Ishikawa (cell line): ENCODE measurements around the gene ARGFX.

Experiments
- CEBPB ChIP-seq: IDR thresholded peaks from 2 replicates; pipeline ENCODE4 v1.6.1; 2012
- CREB1 ChIP-seq: IDR thresholded peaks from 2 replicates; pipeline ENCODE4 v1.6.1; 2012; ENCODE audit warnings: low read depth
- EGR1 ChIP-seq: IDR thresholded peaks from 2 replicates; pipeline ENCODE4 v1.6.1; 2012
- EP300 ChIP-seq: IDR thresholded peaks from 2 replicates; pipeline ENCODE4 v1.6.1; 2012; ENCODE audit warnings: borderline replicate concordance
- FOXM1 ChIP-seq: IDR thresholded peaks from 2 replicates; pipeline ENCODE4 v1.6.1; 2012; ENCODE audit warnings: low read depth, borderline replicate concordance
- NFIC ChIP-seq: IDR thresholded peaks from 2 replicates; pipeline ENCODE4 v1.6.1; 2012
- RAD21 ChIP-seq: IDR thresholded peaks from 2 replicates; pipeline ENCODE4 v1.6.1; 2012; ENCODE audit warnings: low read depth
- REST ChIP-seq: IDR thresholded peaks from 2 replicates; pipeline ENCODE4 v1.6.1; 2012; ENCODE audit warnings: low read depth, mild to moderate bottlenecking
- TAF1 ChIP-seq: IDR thresholded peaks from 2 replicates; pipeline ENCODE4 v1.6.1; 2012; ENCODE audit warnings: low read depth, mild to moderate bottlenecking
- TCF12 ChIP-seq: IDR thresholded peaks from 2 replicates; pipeline ENCODE4 v1.6.1; 2012; ENCODE audit warnings: low read depth
- TEAD4 ChIP-seq: IDR thresholded peaks from 2 replicates; pipeline ENCODE4 v1.6.1; 2012
- USF1 ChIP-seq: IDR thresholded peaks from 2 replicates; pipeline ENCODE4 v1.6.1; 2012
- YY1 ChIP-seq: IDR thresholded peaks from 2 replicates; pipeline ENCODE4 v1.6.1; 2012; ENCODE audit warnings: low read depth
- ZBTB7A ChIP-seq: IDR thresholded peaks from 2 replicates; pipeline ENCODE4 v1.6.1; 2012; ENCODE audit warnings: low read depth
- TF ChIP-seq, protein P1 (sequence below): IDR thresholded peaks from 2 replicates; pipeline ENCODE4 v1.6.1; 2012

ARGFX gene

GRCh38 chr3:121592856-121593702 is 25.3 kb downstream of the ARGFX start, which contains the start of gene FBXO40:
TSS of gene FBXO40 (plus strand) at chr3:121593379. CDS start at chr3:121620576, 27,197 bp downstream.
- TF ChIP-seq CREB1 (no peak), ZBTB7A (no peak), FOXM1 (no peak), RAD21 (no peak), TCF12 (no peak), REST (no peak)

- no peak for TF ChIP-seq RAD21
- no peak for TF ChIP-seq NFIC
- no peak for TF ChIP-seq REST
- TF ChIP-seq TAF1, result no peak
- no peak for TF ChIP-seq FOXM1
- no peak for TF ChIP-seq TEAD4
- TF ChIP-seq, protein P1, sequence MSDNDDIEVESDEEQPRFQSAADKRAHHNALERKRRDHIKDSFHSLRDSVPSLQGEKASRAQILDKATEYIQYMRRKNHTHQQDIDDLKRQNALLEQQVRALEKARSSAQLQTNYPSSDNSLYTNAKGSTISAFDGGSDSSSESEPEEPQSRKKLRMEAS, result no peak
- TF ChIP-seq CREB1, result no peak
- no peak for TF ChIP-seq TCF12
- TF ChIP-seq YY1, result no peak
Observed at GRCh38 chr3:121594850-121595249, 27.1 kb downstream of the ARGFX start.

- TF ChIP-seq RAD21 (no peak), CREB1 (no peak), YY1 (no peak), NFIC (no peak), USF1 (no peak), ZBTB7A (no peak), REST (no peak), CEBPB (no peak), TAF1 (no peak), FOXM1 (no peak), EGR1 (no peak)
- TF ChIP-seq, protein P1, result no peak
Observed at GRCh38 chr3:121595765-121596406, 28.1 kb downstream of the ARGFX start.

- TF ChIP-seq RAD21 (no peak), YY1 (no peak), TAF1 (no peak), TEAD4 (no peak), USF1 (no peak), CREB1 (no peak), EP300 (no peak), CEBPB (no peak), NFIC (no peak), TCF12 (no peak), REST (no peak), FOXM1 (no peak), EGR1 (no peak)
- TF ChIP-seq, protein P1, result no peak
Observed at GRCh38 chr3:121598564-121598963, 30.8 kb downstream of the ARGFX start.
